Ascending aorta (tissue), 2 donors: Measurements from ENCODE around the gene AGAP1. TPM values are rescaled to one million over a fixed set of nuclear protein-coding genes. Genes with fewer than 3 reads are reported as not detected.
A peak's percentile ranks its signal among the peaks of the same experiment; 100 is the strongest.

Experiments used
- DNase-seq, 2 donors: peaks; one replicate each; pipeline ENCODE4 v3.0.0-alpha.2; 2019; ENCODE audit warnings: low spot score in 2 of 2
- H3K27ac ChIP-seq, 2 donors: fragments of 200-600 bp; sonication (generic); one replicate each; pipeline ENCODE4 v1.5.1; 2016 to 2017; ENCODE audit warnings: mild to moderate bottlenecking in 1 of 2
- H3K27me3 ChIP-seq: fragments of 200-600 bp; sonication (generic); one replicate; pipeline ENCODE4 v1.5.1; 2017
- H3K36me3 ChIP-seq, 2 donors: fragments of 200-600 bp; sonication (generic); one replicate each; pipeline ENCODE4 v1.5.1; 2016
- H3K4me1 ChIP-seq, 2 donors: fragments of 200-600 bp; sonication (generic); one replicate each; pipeline ENCODE4 v1.5.1; 2016 to 2017; ENCODE audit warnings: mild to moderate bottlenecking in 1 of 2
- H3K4me3 ChIP-seq, 2 donors: fragments of 200-600 bp; sonication (generic); one replicate each; pipeline ENCODE4 v1.5.1; 2016 to 2017; ENCODE audit warnings: mild to moderate bottlenecking in 1 of 2
- H3K9me3 ChIP-seq, 2 donors: fragments of 200-600 bp; sonication (generic); one replicate each; pipeline ENCODE4 v1.5.1; 2016
- intact Hi-C: fragments of 100-400 bp; cut with DNase I; formaldehyde crosslinking; loops from one replicate; pipeline ENCODE4 v1.15.1; 2023
- total RNA-seq: library from RNA; depleted of rRNA; stranded (reverse); fragments of >200 nt; gene quantifications from one replicate; pipeline ENCODE4 v1.1.0, GENCODE V29; 2016
- TF ChIP-seq, protein P1 (sequence below), 3 experiments: fragments of 200-600 bp in 2 of 3; fragments of 450-650 bp in 1 of 3; sonication (generic) in 2 of 3; IDR thresholded peaks; one replicate each; pipeline ENCODE4 v1.5.1; 2016 to 2019; ENCODE audit warnings: antibody characterized with exemption in 3 of 3, mild to moderate bottlenecking in 1 of 3, moderate library complexity in 1 of 3

Gene AGAP1
- total RNA-seq, 1 donor from 2014 or later: 19.7 TPM

DNA sequence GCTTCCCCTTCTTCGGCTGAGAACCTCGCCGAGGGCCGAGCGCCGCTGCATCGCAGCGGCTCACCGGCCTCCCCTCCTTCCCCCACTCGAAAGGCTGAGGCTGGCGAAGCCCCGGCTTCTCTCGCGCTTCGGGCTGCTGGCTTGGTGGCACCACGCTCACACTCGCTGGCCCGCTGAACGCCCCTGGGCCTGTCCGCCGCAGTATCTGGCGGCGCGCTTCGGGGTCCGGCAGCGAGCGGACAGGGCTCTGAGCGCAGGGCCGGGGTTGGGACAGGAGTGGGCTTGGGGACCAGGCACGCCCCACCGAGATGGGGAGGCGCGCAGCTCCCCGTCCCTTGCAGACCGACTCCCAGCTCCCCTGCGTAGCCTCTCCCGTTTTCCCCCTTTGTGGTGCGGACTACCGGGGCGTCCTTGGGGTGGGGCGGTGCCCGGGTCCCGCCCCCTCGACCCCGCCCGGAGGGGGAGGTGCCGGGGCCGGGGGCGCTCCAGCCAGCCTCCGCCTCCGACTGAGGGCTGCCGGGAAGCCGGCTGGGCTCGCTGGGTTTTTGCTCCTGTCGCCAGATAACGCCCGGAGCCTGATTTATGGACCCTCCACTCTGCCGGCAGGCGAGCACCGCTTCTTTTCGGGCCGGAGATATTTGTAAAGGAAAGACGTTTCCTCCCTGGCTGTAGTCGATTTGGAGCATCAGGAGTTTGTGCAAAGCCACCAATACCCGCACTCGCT, 670.5 kb downstream of the AGAP1 start:
- intact Hi-C loops: no loop called here
- no peak overlapping the region for H3K27ac ChIP-seq
- peaks cover 18 to 22% of the 10 kb centered on the region in 2 donors for H3K4me1 ChIP-seq
- H3K27me3 ChIP-seq: peaks cover 34% of the 10 kb centered on the region
- no peaks in the 10 kb centered on the region for H3K36me3 ChIP-seq
- TF ChIP-seq, protein P1, sequence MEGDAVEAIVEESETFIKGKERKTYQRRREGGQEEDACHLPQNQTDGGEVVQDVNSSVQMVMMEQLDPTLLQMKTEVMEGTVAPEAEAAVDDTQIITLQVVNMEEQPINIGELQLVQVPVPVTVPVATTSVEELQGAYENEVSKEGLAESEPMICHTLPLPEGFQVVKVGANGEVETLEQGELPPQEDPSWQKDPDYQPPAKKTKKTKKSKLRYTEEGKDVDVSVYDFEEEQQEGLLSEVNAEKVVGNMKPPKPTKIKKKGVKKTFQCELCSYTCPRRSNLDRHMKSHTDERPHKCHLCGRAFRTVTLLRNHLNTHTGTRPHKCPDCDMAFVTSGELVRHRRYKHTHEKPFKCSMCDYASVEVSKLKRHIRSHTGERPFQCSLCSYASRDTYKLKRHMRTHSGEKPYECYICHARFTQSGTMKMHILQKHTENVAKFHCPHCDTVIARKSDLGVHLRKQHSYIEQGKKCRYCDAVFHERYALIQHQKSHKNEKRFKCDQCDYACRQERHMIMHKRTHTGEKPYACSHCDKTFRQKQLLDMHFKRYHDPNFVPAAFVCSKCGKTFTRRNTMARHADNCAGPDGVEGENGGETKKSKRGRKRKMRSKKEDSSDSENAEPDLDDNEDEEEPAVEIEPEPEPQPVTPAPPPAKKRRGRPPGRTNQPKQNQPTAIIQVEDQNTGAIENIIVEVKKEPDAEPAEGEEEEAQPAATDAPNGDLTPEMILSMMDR (IDR thresholded peaks at IDR 0.05): no peak
- H3K4me3 ChIP-seq: peak overlapping the region; percentile 14 to 62
- DNase-seq: no peak
- H3K9me3 ChIP-seq: no peaks in the 10 kb centered on the region

DNA sequence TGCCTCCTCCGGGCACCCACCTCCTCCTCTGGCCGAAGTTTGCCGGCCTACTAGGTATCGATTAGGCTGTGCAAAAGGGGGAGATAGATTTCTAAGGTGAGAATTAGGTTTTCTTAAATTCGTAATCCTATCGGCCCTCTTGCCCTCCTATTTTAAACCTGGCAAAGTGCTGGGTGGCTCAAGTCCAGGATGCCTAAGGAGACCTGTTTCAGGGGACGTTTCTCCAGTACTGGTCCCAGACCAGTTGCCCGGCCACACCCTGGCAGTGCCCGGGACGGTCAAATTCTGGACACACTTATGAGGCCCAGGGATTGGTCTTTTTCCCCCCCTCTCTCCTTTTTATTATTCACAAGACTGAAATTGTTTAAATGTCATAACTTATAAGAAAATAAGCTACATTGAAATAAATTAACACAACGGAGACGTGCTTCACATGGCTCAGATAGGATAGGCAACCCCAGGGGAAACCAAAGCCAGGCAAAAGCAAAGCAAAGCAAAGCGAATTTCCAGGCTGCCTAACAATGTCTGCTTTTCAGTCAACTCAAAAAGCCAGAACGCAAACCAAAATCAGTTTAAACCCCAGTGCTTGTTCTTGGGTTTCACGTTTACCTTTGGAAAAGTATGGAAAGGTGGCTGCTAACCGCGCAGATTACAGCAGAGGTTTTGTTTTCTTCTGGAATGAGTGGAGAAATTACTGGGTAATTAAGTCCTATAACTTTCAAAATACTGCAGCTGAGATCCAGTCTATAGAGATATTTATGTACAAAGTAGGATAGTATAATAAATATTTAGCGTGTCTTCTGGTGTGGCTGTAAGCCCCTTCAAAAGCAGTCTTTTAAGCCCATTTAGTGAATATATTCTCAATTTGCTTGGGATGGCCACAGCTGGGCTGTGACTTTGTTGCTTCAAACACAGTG, 671.3 kb downstream of the AGAP1 start:
- intact Hi-C loops: no loop called here
- Histone ChIP-seq H3K9me3 (no peaks in the 10 kb centered on the region), H3K4me3 (peak overlapping the region in 1 of 2 donors; percentile 62), H3K27ac (no peak overlapping the region), H3K36me3 (no peaks in the 10 kb centered on the region), H3K27me3 (peaks cover 39% of the 10 kb centered on the region), H3K4me1 (peaks cover 18 to 22% of the 10 kb centered on the region in 2 donors)
- TF ChIP-seq, protein P1 (IDR thresholded peaks at IDR 0.05): no peak
- DNase-seq: no peak

DNA sequence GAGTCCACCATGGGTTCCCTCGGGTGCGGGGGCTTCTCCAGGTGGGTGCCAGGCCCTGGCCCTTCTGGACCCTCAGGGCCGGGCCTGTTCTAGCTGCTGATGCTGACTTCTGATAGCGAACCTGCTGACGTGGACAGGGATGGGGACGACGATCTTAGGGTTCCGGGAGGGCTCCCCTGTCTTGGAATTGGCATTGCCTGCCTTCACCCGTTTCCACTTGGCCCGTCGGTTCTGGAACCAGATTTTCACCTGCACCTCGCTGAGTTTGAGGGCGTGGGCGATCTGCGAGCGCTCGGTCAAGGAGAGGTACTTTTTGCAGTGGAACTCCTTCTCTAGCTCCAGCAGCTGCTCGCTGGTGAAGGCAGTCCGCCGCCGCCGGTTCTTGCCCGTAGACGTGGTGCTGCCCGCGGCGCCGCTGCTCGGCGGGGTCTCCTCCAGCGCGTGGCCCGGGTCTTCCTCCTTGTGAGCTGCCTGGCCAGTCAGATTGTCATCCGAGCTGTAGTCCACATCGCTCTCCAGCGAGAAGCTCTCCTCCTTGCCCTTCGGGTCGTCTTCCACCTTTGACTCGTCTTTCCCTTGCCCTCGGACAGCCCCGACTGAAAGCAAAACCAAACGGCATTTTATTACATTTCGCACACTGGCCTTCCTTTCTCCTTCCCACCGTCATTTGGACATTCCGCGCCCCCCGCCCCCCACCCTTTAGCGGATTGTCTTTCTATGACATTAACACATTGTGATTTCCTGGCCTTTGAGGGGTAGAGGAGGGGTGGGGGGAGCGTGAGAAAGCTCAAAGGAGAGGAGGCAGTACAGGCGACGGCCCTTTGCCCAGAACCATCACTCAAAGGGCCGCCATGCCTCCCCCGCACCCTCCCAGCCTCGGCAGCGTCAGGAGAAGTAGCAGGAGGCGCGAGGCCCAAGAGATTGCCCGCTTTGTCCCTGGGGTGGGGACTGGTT, 672.3 kb downstream of the AGAP1 start:
- intact Hi-C loops: no loop called here
- TF ChIP-seq, protein P1 (IDR thresholded peaks at IDR 0.05): no peak
- Histone ChIP-seq H3K9me3 (no peaks in the 10 kb centered on the region), H3K36me3 (no peaks in the 10 kb centered on the region), H3K27ac (no peak overlapping the region), H3K27me3 (peaks cover 39% of the 10 kb centered on the region), H3K4me1 (peaks cover 18 to 22% of the 10 kb centered on the region in 2 donors), H3K4me3 (peak overlapping the region; percentile 42 to 65)
- no peak for DNase-seq

DNA sequence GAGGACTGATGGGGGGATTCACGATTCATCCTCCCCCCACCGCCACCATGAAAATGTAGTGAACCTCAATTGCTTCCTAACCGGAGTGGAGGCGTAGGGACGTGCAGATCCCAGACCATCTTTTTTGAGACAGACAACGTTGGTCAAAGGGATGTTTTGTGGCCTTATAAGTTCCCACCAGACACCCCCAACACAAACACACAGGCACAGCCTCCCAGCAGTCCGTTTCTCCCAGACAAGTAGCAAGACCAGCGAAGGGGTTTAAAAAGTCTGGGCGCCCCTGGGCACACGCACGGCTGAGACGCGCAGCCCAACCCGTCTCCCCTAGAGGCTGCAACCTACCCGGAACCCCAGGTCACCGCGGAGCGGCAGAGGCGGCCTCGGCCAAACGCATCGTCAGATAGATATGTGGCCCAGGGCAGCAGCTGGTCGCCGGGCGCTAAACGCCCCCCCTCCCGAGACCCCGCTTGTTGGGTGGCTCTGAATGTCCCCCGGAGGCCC, 673.0 kb downstream of the AGAP1 start:
- peak overlapping the region; percentile 58 to 65 for H3K4me3 ChIP-seq
- no peak overlapping the region for H3K27ac ChIP-seq
- DNase-seq: no peak
- TF ChIP-seq, protein P1 (IDR thresholded peaks at IDR 0.05): no peak
- intact Hi-C loops: no loop called here
- no peaks in the 10 kb centered on the region for H3K36me3 ChIP-seq
- H3K27me3 ChIP-seq: peaks cover 44% of the 10 kb centered on the region
- H3K9me3 ChIP-seq: no peaks in the 10 kb centered on the region
- peaks cover 22% of the 10 kb centered on the region in 2 donors for H3K4me1 ChIP-seq
